IMR-90 (cell line): ENCODE data around the gene GXYLT1. TPM values are rescaled to one million over a fixed set of nuclear protein-coding genes. Genes with fewer than 3 reads are reported as not detected.

Experiments
- ATAC-seq: fragments of 200-7000 bp; cut with Tn5 transposase; 2 replicates; pipeline ENCODE4 v1.9.1; 2020; ENCODE audit warnings: low read depth, mild to moderate bottlenecking, moderate library complexity
- BruUV-seq: library from RNA; stranded (reverse); fragments of 400-500 nt; replicated peaks from 2 replicates; lab custom pipeline; 2021; lab: Mats Ljungman, UMichigan
- CTCF ChIA-PET: fragments of 300-600 bp; formaldehyde crosslinking; extraction: SDS; loops from one replicate; lab custom pipeline; 2021; ENCODE audit warnings: antibody characterized with exemption; lab: Yijun Ruan, JAX
- POLR2A ChIA-PET: fragments of 300-600 bp; sonication (Branson Sonifier 250); formaldehyde crosslinking; loops from one replicate; lab custom pipeline; 2022; ENCODE audit warnings: antibody characterized with exemption; ENCODE audit not compliant: unreplicated experiment; lab: Charles Lee
- DNase-seq: peaks from one replicate; pipeline ENCODE4 v3.0.0; 2013
- H2AFZ ChIP-seq: replicated peaks from 2 replicates; pipeline ENCODE3; 2013; ENCODE audit warnings: low read length, mild to moderate bottlenecking; ENCODE audit not compliant: poor library complexity
- H2AK5ac ChIP-seq: 2 replicates; pipeline ENCODE4 v1.6.1; 2013; ENCODE audit warnings: low read depth, low read length, inconsistent platforms
- H2AK9ac ChIP-seq: replicated peaks from 2 replicates; pipeline ENCODE3; 2013; ENCODE audit warnings: mild to moderate bottlenecking, low read depth, low read length, moderate library complexity; ENCODE audit not compliant: poor library complexity
- H2BK120ac ChIP-seq: 2 replicates; pipeline ENCODE4 v1.6.1; 2013; ENCODE audit warnings: low read depth, low read length, inconsistent platforms
- H2BK15ac ChIP-seq: 3 replicates; pipeline ENCODE4 v1.6.1; 2013; ENCODE audit warnings: low read depth, low read length, inconsistent platforms
- H2BK20ac ChIP-seq: 2 replicates; pipeline ENCODE4 v1.6.1; 2013; ENCODE audit warnings: low read depth, mild to moderate bottlenecking, inconsistent platforms, low read length, moderate library complexity
- H2BK5ac ChIP-seq: 2 replicates; pipeline ENCODE4 v1.6.1; 2013; ENCODE audit warnings: mild to moderate bottlenecking, low read depth, low read length, inconsistent platforms; ENCODE audit not compliant: poor library complexity, severe bottlenecking
- H3K14ac ChIP-seq: replicated peaks from 2 replicates; pipeline ENCODE4 v1.6.1; 2013; ENCODE audit warnings: low read depth, low read length, inconsistent platforms
- H3K18ac ChIP-seq: 2 replicates; pipeline ENCODE4 v1.6.1; 2013; ENCODE audit warnings: low read depth, low read length, control low read depth
- H3K23ac ChIP-seq: 2 replicates; pipeline ENCODE4 v1.6.1; 2013; ENCODE audit warnings: low read depth, low read length, inconsistent platforms
- H3K27ac ChIP-seq: 2 replicates; pipeline ENCODE4 v1.5.1; 2013; ENCODE audit warnings: mild to moderate bottlenecking, control low read depth, low read length; ENCODE audit not compliant: insufficient read depth
- H3K27me3 ChIP-seq: 2 replicates; pipeline ENCODE4 v1.6.1; 2013; ENCODE audit warnings: low read length; ENCODE audit not compliant: control insufficient read depth, insufficient read depth
- H3K36me3 ChIP-seq: 2 replicates; pipeline ENCODE4 v1.6.1; 2013; ENCODE audit warnings: low read length, mixed read lengths; ENCODE audit not compliant: control insufficient read depth, insufficient read depth
- H3K4ac ChIP-seq: 2 replicates; pipeline ENCODE4 v1.6.1; 2013; ENCODE audit warnings: low read depth, low read length, inconsistent platforms
- H3K4me1 ChIP-seq: 2 replicates; pipeline ENCODE4 v1.6.1; 2013; ENCODE audit warnings: low read length, mixed read lengths; ENCODE audit not compliant: control insufficient read depth, insufficient read depth
- H3K4me2 ChIP-seq: 2 replicates; pipeline ENCODE4 v1.6.1; 2013; ENCODE audit warnings: low read depth, mild to moderate bottlenecking, control low read depth, low read length, moderate library complexity
- H3K4me3 ChIP-seq: 2 replicates; pipeline ENCODE4 v1.5.1; 2013; ENCODE audit warnings: low read depth, mild to moderate bottlenecking, control low read depth, low read length, moderate library complexity; ENCODE audit not compliant: insufficient read depth
- H3K56ac ChIP-seq: 2 replicates; pipeline ENCODE4 v1.6.1; 2013; ENCODE audit warnings: low read length, inconsistent platforms; ENCODE audit not compliant: insufficient read depth; ENCODE audit errors: extremely low read depth
- H3K79me1 ChIP-seq, 2 experiments: 2 replicates each; pipeline ENCODE4 v1.6.1; 2013; ENCODE audit warnings: low read length in 2 of 2, inconsistent platforms in 1 of 2, low read depth in 1 of 2
- H3K9ac ChIP-seq: 2 replicates; pipeline ENCODE4 v1.6.1; 2013; ENCODE audit warnings: low read depth, low read length, control low read depth
- H3K9me1 ChIP-seq: 2 replicates; pipeline ENCODE4 v1.6.1; 2013; ENCODE audit warnings: low read length, inconsistent platforms; ENCODE audit not compliant: insufficient read depth
- H3K9me3 ChIP-seq: 2 replicates; pipeline ENCODE4 v1.6.1; 2013; ENCODE audit warnings: low read length; ENCODE audit not compliant: control insufficient read depth, insufficient read depth
- H4K20me1 ChIP-seq: 2 replicates; pipeline ENCODE4 v1.6.1; 2013; ENCODE audit warnings: low read length, inconsistent platforms; ENCODE audit not compliant: insufficient read depth
- H4K5ac ChIP-seq: 2 replicates; pipeline ENCODE4 v1.6.1; 2013; ENCODE audit warnings: mild to moderate bottlenecking, low read depth, low read length, control low read depth
- H4K8ac ChIP-seq, 2 experiments: 2 replicates each; pipeline ENCODE4 v1.6.1; 2013; ENCODE audit warnings: low read depth in 2 of 2, low read length in 2 of 2, control low read depth in 1 of 2, inconsistent platforms in 1 of 2
- H4K91ac ChIP-seq: 2 replicates; pipeline ENCODE4 v1.6.1; 2013; ENCODE audit warnings: low read depth, low read length, inconsistent platforms; ENCODE audit not compliant: insufficient read depth
- BHLHE40 ChIP-seq: fragments of 150-350 bp; IDR thresholded peaks from 2 replicates; pipeline ENCODE4 v1.6.1; 2016; ENCODE audit warnings: mild to moderate bottlenecking, low read depth, low read length
- CEBPB ChIP-seq: IDR thresholded peaks from 2 replicates; pipeline ENCODE4 v1.6.1; 2012; ENCODE audit warnings: low read depth, low read length, improper control_type of control experiment
- MAZ ChIP-seq: IDR thresholded peaks from 2 replicates; pipeline ENCODE4 v1.6.1; 2012; ENCODE audit warnings: low read depth, mild to moderate bottlenecking, low read length, improper control_type of control experiment, moderate library complexity, borderline replicate concordance
- MXI1 ChIP-seq: IDR thresholded peaks from 2 replicates; pipeline ENCODE4 v1.6.1; 2012; ENCODE audit warnings: low read depth, mild to moderate bottlenecking, low read length, moderate library complexity, borderline replicate concordance
- RAD21 ChIP-seq: IDR thresholded peaks from 2 replicates; pipeline ENCODE4 v1.6.1; 2012; ENCODE audit warnings: low read length, improper control_type of control experiment
- WGBS, 2 experiments: methylation state at CpG; one replicate each; pipeline versions ENCODE4 v1.1.5 to v1.1.7; 2013; ENCODE audit warnings: missing lambda C conversion rate in 2 of 2; ENCODE audit not compliant: insufficient read length in 1 of 2; ENCODE audit errors: extremely low coverage in 2 of 2; 5-methylcytosine and 5-hydroxymethylcytosine counted together
- dilution Hi-C: fragments of 300-500 bp; cut with HindIII; formaldehyde crosslinking; loops from one replicate; pipeline ENCODE4 v1.14.3; 2018; ENCODE audit warnings: low sequenced_read_pairs; ENCODE audit not compliant: unreplicated experiment
- in situ Hi-C: fragments of 300-500 bp; cut with MboI; formaldehyde crosslinking; loops from 3 replicates; pipeline ENCODE4 v1.14.3; 2019; ENCODE audit warnings: low sequenced_read_pairs, inconsistent platforms, mixed read lengths
- intact Hi-C: fragments of 100-400 bp; cut with micrococcal nuclease; formaldehyde crosslinking; loops from 2 replicates; pipeline ENCODE4 v1.10.0; 2022
- polyA plus RNA-seq, 3 experiments: library from polyadenylated mRNA; depleted of rRNA; stranded (reverse); fragments of >200 nt; gene quantifications; 2 replicates each; pipeline ENCODE4 v1.2.3, GENCODE V29; 2012; ENCODE audit warnings: low replicate concordance in 1 of 3
- total RNA-seq: library from RNA; depleted of rRNA; stranded (reverse); fragments of >200 nt; gene quantifications from 2 replicates; pipeline ENCODE4 v1.2.3, GENCODE V29; 2012
- TF ChIP-seq, protein P1 (sequence below): fragments of 150-350 bp; IDR thresholded peaks from 2 replicates; pipeline ENCODE4 v1.6.1; 2016; ENCODE audit warnings: low read depth, mild to moderate bottlenecking, low read length, moderate library complexity, borderline replicate concordance

GXYLT1 gene
- total and polyA plus RNA-seq, 2 of the 4 experiments (the other 2 are of a cell fraction): 8.5 to 8.6 TPM

DNA sequence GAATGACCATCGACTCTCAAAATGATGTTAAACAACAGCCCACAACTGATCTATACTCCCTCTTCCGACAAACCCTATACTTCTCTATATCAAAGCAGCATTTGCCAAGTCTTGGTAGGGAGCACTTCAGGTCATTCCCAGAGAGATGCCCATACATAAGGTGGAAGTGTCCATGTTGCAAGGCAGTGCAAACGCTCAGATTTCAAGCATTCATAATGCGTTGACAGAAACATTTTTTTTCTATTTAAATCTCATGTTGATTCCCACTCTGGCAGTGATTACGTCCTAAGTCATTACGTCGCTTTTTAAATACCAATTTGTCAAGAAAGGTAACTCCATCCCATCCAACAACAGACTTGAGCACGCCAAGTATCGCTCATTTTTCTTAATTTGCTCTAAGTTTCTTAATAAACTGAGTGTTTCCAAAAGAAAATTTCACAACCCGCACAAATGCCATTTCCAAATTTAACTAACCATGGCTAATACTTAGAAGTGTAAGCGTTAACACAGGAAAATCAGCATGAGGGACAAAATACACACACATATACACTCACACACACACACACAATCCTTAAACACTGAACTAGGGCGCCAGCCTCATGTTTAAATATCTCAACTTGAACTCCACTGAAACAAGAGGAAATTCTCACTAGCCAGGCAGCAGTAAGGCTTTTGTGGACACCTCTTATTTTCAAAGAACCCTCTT lies 1.1 kb downstream of the GXYLT1 start (continued):
- TF ChIP-seq, protein P1, sequence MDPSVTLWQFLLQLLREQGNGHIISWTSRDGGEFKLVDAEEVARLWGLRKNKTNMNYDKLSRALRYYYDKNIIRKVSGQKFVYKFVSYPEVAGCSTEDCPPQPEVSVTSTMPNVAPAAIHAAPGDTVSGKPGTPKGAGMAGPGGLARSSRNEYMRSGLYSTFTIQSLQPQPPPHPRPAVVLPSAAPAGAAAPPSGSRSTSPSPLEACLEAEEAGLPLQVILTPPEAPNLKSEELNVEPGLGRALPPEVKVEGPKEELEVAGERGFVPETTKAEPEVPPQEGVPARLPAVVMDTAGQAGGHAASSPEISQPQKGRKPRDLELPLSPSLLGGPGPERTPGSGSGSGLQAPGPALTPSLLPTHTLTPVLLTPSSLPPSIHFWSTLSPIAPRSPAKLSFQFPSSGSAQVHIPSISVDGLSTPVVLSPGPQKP: no peak

DNA sequence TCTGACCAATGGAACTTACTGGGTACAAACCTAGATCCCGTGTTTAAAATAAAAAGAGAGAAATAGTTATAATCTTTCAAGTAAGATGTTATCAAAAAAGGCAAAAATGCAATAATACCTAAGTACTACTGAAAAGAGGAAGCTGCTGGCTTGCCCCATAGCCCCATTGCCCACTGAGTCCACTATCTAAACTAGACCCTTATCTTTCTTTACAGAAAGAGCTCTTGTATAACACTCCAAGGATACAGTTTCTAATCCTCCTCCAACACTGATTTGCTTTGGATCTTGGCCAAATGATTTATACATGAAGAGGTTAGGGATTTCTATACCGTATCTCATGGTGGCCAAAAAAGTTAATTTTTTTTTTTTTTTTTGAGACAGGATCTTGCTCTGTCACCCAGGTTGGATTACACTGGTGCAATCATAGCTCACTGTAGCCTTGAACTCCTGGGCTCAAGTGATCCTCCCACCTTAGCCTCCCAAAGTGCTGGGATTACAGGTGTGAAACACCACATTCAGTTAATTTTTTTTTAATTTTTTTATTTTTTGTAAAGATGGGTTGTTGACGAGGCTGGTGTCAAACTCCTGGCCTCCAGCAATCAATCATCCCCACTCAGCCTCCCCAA lies 2.6 kb downstream of the GXYLT1 start:
- Histone ChIP-seq H2AK9ac (no peak overlapping the region), H2BK5ac (no peak overlapping the region), H4K91ac (no peak overlapping the region), H4K5ac (no peak overlapping the region), H3K18ac (no peak overlapping the region), H3K23ac (no peak overlapping the region), H3K9me1 (peaks cover 14% of the 10 kb centered on the region; the same call in 1 of the 2 replicates), H4K8ac (no peak overlapping the region), H3K9me3 (no peaks in the 10 kb centered on the region), H2AFZ (no peak overlapping the region), H3K9ac (no peak overlapping the region), H2BK20ac (no peak overlapping the region), H4K20me1 (peaks cover 16% of the 10 kb centered on the region), H2BK120ac (no peak overlapping the region), H2BK15ac (no peak overlapping the region), H3K56ac (no peak overlapping the region), H3K27me3 (no peaks in the 10 kb centered on the region), H3K4me2 (no peak overlapping the region), H3K36me3 (no peaks in the 10 kb centered on the region), H2AK5ac (no peak overlapping the region), H3K4me1 (peaks cover 4% of the 10 kb centered on the region; the same call in 1 of the 2 replicates), H3K14ac (no peak overlapping the region), H3K27ac (no peak overlapping the region), H3K4ac (no peak overlapping the region), H3K4me3 (no peak overlapping the region), H3K79me1 (peaks cover 5 to 40% of the 10 kb centered on the region in 2 experiments; a peak in 3 of 4 replicates)
- ChIA-PET POLR2A (no interaction called here), CTCF (interaction anchor here (0.6 to 0.9 kb wide), 3 partner anchors 14 to 202 kb away, joined by 3 to 4 read pairs (median 4); no protein-coding TSS in a partner anchor)
- dilution Hi-C loops (no loop called here), intact Hi-C loops (no loop called here), in situ Hi-C loops (no loop called here)
- TF ChIP-seq, protein P1: no peak
- no peak for TF ChIP-seq RAD21
- TF ChIP-seq CEBPB: no peak
- no peak for TF ChIP-seq BHLHE40
- TF ChIP-seq MXI1: no peak
- TF ChIP-seq MAZ: no peak
- no peak for DNase-seq
- no TSS peak for BruUV-seq
- no CpG with 5 or more reads among the region's 3 CpGs for WGBS, 2 experiments
- ATAC-seq: no peak
